Nephron progenitor cell (in vitro differentiated cells): Measurements from ENCODE around the gene PLXNA2.

Experiments
- DNase-seq: peaks from one replicate; pipeline ENCODE4 v3.0.0; 2021
- H3K27ac Mint-ChIP-seq: 2 replicates; pipeline ENCODE4 v1.8.0; 2021; ENCODE audit warnings: mild to moderate bottlenecking, moderate library complexity, mixed read lengths
- H3K27me3 Mint-ChIP-seq: 2 replicates; pipeline ENCODE4 v1.8.0; 2021; ENCODE audit warnings: mild to moderate bottlenecking, low read depth, mixed read lengths; ENCODE audit not compliant: poor library complexity
- H3K36me3 Mint-ChIP-seq: 2 replicates; pipeline ENCODE4 v1.8.0; 2021; ENCODE audit warnings: low read depth, mixed read lengths
- H3K4me1 Mint-ChIP-seq: 2 replicates; pipeline ENCODE4 v1.8.0; 2021; ENCODE audit warnings: mixed read lengths
- H3K4me3 Mint-ChIP-seq: 2 replicates; pipeline ENCODE4 v1.8.0; 2021; ENCODE audit warnings: mild to moderate bottlenecking, moderate library complexity, mixed read lengths
- H3K9me3 Mint-ChIP-seq: 2 replicates; pipeline ENCODE4 v1.8.0; 2021; ENCODE audit warnings: mild to moderate bottlenecking, moderate library complexity, mixed read lengths
- TF ChIP-seq, protein P1 (sequence below): fragments of 200-600 bp; sonication (generic); IDR thresholded peaks from 2 replicates; pipeline ENCODE4 v1.5.0; 2021; ENCODE audit warnings: antibody characterized with exemption

Gene PLXNA2

DNA sequence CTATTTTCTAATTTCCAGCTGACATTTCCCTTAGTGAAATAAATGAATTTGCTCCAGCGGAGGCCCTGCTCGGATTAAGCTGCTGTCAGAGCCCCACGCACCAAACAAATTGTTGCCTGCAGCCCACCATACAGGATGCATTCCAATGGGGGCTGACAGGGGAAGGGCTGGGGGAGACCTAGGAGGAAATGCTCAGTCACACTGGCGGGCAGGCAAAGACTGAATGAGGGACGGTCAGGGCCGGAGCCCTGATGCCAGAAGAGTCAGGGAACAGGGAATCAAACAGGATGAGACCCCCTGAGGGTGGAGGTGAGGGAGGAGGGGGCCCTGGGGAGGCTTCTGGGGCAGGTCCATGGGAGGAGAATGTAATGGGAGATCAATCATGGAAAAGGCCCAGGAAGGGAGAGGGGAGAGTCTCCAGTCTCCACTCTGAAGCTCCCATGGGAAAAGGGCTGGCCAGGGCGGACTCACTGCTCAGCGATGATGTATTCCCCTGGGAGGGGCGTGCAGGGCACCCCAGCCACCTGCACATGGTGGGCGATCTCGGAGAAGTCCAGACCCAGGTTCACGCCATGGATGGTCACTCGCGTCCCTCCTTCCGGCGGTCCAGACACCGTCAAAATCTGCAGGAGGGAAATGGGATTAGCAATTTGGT is 183.8 kb downstream of the PLXNA2 start:
- H3K27ac Mint-ChIP-seq = peak overlapping the region; percentile 41
- H3K4me1 Mint-ChIP-seq = peaks cover 46% of the 10 kb centered on the region
- H3K36me3 Mint-ChIP-seq = peaks cover 52% of the 10 kb centered on the region
- no peaks in the 10 kb centered on the region for H3K9me3 Mint-ChIP-seq
- TF ChIP-seq, protein P1, sequence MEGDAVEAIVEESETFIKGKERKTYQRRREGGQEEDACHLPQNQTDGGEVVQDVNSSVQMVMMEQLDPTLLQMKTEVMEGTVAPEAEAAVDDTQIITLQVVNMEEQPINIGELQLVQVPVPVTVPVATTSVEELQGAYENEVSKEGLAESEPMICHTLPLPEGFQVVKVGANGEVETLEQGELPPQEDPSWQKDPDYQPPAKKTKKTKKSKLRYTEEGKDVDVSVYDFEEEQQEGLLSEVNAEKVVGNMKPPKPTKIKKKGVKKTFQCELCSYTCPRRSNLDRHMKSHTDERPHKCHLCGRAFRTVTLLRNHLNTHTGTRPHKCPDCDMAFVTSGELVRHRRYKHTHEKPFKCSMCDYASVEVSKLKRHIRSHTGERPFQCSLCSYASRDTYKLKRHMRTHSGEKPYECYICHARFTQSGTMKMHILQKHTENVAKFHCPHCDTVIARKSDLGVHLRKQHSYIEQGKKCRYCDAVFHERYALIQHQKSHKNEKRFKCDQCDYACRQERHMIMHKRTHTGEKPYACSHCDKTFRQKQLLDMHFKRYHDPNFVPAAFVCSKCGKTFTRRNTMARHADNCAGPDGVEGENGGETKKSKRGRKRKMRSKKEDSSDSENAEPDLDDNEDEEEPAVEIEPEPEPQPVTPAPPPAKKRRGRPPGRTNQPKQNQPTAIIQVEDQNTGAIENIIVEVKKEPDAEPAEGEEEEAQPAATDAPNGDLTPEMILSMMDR = no peak
- DNase-seq = no peak
- H3K27me3 Mint-ChIP-seq = peaks cover 13% of the 10 kb centered on the region
- no peak overlapping the region for H3K4me3 Mint-ChIP-seq

DNA sequence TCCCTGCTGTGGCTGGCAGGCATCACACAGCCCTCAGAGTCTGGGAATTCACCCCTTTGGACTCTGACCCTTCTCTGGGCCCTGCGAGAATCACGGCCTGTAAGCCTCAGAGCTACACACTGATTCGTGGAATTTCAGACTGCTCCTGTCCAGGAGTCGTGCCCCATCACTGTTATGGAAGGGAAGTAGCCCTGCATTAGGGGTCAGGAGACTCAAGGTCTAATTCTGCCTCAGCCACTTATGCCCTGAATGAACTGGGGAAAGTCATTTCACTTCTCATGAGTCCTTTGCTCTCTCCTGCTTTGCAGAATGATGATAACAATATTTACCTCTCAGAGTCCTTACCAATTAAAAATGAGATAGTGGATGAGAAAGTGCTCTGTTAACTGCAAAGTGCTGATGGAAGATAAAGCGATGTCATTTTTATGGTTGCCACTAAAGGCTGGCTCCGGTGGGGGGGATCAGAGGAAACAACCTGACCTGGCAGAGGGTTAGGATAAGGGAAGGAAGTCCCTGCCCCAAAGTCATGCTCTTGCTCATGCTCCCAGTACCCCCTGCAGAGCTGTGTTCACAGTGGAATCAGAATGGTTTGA is 184.7 kb downstream of the PLXNA2 start:
- Mint-ChIP-seq H3K27me3 (peaks cover 9% of the 10 kb centered on the region), H3K4me3 (no peak overlapping the region), H3K27ac (peak overlapping the region; percentile 19), H3K9me3 (no peaks in the 10 kb centered on the region), H3K36me3 (peaks cover 59% of the 10 kb centered on the region), H3K4me1 (peaks cover 55% of the 10 kb centered on the region)
- DNase-seq = no peak
- TF ChIP-seq, protein P1 = no peak

DNA sequence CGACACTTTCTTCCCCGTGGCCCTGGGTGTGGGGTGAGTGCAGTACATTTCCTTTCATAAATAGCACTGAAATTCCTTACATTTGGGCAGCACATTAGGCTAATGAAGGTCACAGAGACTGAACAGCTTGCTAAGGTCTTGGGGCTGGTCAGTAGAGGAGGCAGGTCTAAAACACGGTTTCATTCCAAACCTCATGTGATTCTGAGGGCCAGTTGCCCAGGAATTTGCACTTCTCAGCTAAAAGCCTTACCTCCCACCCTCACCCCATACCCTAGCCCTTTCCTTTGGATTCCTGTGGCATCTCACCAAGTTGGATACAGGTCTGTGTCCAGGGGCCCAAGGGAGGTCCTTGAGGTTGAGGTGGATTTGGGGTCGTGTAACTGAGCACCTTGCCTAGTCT is 185.4 kb downstream of the PLXNA2 start:
- no peaks in the 10 kb centered on the region for H3K9me3 Mint-ChIP-seq
- TF ChIP-seq, protein P1 = no peak
- H3K27ac Mint-ChIP-seq = no peak overlapping the region
- peaks cover 54% of the 10 kb centered on the region for H3K4me1 Mint-ChIP-seq
- no peak for DNase-seq
- H3K4me3 Mint-ChIP-seq = no peak overlapping the region
- H3K36me3 Mint-ChIP-seq = peaks cover 62% of the 10 kb centered on the region
- H3K27me3 Mint-ChIP-seq = peaks cover 9% of the 10 kb centered on the region

DNA sequence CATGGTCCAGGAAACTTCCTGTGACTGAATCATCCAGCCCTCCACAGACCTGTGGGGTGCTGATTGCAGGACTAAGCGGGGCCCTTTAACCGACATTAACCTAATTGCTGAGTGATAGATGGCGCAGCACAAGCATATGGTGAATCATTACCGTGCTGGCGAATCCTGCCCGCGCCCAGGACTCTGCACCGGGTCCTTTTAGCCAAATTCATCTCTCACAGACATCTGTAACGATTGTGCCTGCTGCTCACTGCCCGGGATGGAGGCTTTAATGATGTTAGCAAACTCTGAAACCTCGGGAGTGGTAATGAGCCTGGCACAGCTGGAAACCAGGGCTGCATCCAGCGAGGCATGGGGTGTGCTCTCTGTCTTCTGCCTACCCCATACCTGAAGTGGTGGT is 185.9 kb downstream of the PLXNA2 start:
- peaks cover 62% of the 10 kb centered on the region for H3K36me3 Mint-ChIP-seq
- H3K4me3 Mint-ChIP-seq = no peak overlapping the region
- H3K4me1 Mint-ChIP-seq = peaks cover 50% of the 10 kb centered on the region
- no peak overlapping the region for H3K27ac Mint-ChIP-seq
- peaks cover 10% of the 10 kb centered on the region for H3K27me3 Mint-ChIP-seq
- no peak for DNase-seq
- TF ChIP-seq, protein P1 = no peak
- H3K9me3 Mint-ChIP-seq = no peaks in the 10 kb centered on the region

DNA sequence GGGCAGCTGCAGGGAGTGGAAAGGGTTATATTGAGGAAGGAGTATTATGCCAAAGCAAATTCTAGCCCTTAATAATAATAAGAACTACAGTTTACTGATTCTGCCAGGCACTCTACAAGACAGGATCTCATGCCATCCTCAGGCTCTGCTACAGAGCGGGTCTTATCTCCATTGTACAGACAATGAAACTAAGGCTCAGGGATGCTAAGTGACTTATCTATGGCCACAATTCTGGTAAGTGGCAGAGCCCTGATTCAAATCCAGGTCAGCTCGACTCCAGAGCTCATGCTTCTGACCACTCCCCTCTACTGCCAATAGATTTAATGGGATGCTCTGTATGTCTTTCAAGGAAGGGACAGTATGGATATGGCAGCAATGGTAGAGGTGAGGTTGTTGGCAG is 187.1 kb downstream of the PLXNA2 start:
- no peak for DNase-seq
- Mint-ChIP-seq H3K4me3 (no peak overlapping the region), H3K4me1 (peaks cover 48% of the 10 kb centered on the region), H3K9me3 (no peaks in the 10 kb centered on the region), H3K36me3 (peaks cover 58% of the 10 kb centered on the region), H3K27ac (no peak overlapping the region), H3K27me3 (peaks cover 8% of the 10 kb centered on the region)
- TF ChIP-seq, protein P1 = no peak

DNA sequence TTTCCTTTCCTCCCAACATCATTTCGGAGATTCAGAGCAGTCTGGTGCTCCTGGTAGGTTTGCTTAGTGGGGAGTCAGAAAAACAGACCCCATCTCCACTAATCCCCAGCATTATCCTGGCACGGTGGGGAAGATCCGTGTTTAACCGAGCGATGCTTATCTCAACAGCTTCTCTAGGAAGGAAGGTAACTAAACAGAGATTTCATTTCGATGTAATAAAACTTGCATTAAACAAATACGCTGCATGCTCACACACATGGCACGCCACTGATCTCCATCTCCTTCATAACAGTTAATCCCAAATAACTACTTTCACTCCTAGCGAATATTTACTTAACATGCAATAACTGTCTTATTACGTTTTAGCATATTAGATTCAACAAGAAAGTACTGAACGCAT is 188.6 kb downstream of the PLXNA2 start:
- Mint-ChIP-seq H3K27me3 (peaks cover 5% of the 10 kb centered on the region), H3K9me3 (no peaks in the 10 kb centered on the region)

More for the DNA sequence above, 188.6 kb downstream of the PLXNA2 start:
- H3K27ac Mint-ChIP-seq = no peak overlapping the region
- H3K4me3 Mint-ChIP-seq = no peak overlapping the region
- peaks cover 33% of the 10 kb centered on the region for H3K4me1 Mint-ChIP-seq
- no peak for DNase-seq
- peaks cover 60% of the 10 kb centered on the region for H3K36me3 Mint-ChIP-seq
- TF ChIP-seq, protein P1 = no peak
